Nephron progenitor cell (in vitro differentiated cells): ENCODE data around the gene YES1.

Experiments
- DNase-seq: peaks from one replicate; pipeline ENCODE4 v3.0.0; 2021
- H3K27ac Mint-ChIP-seq: 2 replicates; pipeline ENCODE4 v1.8.0; 2021; ENCODE audit warnings: mild to moderate bottlenecking, moderate library complexity, mixed read lengths
- H3K27me3 Mint-ChIP-seq: 2 replicates; pipeline ENCODE4 v1.8.0; 2021; ENCODE audit warnings: mild to moderate bottlenecking, low read depth, mixed read lengths; ENCODE audit not compliant: poor library complexity
- H3K36me3 Mint-ChIP-seq: 2 replicates; pipeline ENCODE4 v1.8.0; 2021; ENCODE audit warnings: low read depth, mixed read lengths
- H3K4me1 Mint-ChIP-seq: 2 replicates; pipeline ENCODE4 v1.8.0; 2021; ENCODE audit warnings: mixed read lengths
- H3K4me3 Mint-ChIP-seq: 2 replicates; pipeline ENCODE4 v1.8.0; 2021; ENCODE audit warnings: mild to moderate bottlenecking, moderate library complexity, mixed read lengths
- H3K9me3 Mint-ChIP-seq: 2 replicates; pipeline ENCODE4 v1.8.0; 2021; ENCODE audit warnings: mild to moderate bottlenecking, moderate library complexity, mixed read lengths
- TF ChIP-seq, protein P1 (sequence below): fragments of 200-600 bp; sonication (generic); IDR thresholded peaks from 2 replicates; pipeline ENCODE4 v1.5.0; 2021; ENCODE audit warnings: antibody characterized with exemption

Gene YES1

GRCh38 chr18:816088-816653 lies 4.1 kb upstream of the YES1 start:
- no peak for DNase-seq
- TF ChIP-seq, protein P1, sequence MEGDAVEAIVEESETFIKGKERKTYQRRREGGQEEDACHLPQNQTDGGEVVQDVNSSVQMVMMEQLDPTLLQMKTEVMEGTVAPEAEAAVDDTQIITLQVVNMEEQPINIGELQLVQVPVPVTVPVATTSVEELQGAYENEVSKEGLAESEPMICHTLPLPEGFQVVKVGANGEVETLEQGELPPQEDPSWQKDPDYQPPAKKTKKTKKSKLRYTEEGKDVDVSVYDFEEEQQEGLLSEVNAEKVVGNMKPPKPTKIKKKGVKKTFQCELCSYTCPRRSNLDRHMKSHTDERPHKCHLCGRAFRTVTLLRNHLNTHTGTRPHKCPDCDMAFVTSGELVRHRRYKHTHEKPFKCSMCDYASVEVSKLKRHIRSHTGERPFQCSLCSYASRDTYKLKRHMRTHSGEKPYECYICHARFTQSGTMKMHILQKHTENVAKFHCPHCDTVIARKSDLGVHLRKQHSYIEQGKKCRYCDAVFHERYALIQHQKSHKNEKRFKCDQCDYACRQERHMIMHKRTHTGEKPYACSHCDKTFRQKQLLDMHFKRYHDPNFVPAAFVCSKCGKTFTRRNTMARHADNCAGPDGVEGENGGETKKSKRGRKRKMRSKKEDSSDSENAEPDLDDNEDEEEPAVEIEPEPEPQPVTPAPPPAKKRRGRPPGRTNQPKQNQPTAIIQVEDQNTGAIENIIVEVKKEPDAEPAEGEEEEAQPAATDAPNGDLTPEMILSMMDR: no peak
- H3K4me1 Mint-ChIP-seq: peaks cover 13% of the 10 kb centered on the region
- H3K27ac Mint-ChIP-seq: no peak overlapping the region
- H3K27me3 Mint-ChIP-seq: peaks cover 11% of the 10 kb centered on the region
- no peaks in the 10 kb centered on the region for H3K36me3 Mint-ChIP-seq
- H3K4me3 Mint-ChIP-seq: no peak overlapping the region
- no peaks in the 10 kb centered on the region for H3K9me3 Mint-ChIP-seq

DNA sequence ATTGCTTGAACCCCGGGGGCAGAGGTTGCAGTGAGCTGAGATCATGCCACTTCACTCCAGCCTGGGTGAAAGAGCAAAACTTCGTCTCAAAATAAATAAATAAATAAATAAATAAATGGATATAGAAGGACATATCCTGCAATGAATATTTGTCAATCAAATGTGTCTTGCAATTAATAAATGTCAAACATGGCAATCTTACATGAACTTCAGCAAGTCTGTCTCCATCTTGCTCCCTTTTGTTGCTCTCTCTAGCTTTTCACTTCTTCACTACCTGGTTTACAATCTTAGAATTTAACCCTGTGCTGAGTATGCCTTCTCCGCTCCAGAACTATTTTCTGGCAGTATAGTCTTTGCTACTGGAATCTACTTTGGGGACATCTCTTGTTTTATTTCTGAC lies 3.3 kb upstream of the YES1 start:
- H3K4me3 Mint-ChIP-seq: no peak overlapping the region
- H3K27me3 Mint-ChIP-seq: peaks cover 11% of the 10 kb centered on the region
- no peak for DNase-seq
- H3K4me1 Mint-ChIP-seq: peaks cover 18% of the 10 kb centered on the region
- H3K9me3 Mint-ChIP-seq: no peaks in the 10 kb centered on the region
- TF ChIP-seq, protein P1: no peak
- no peaks in the 10 kb centered on the region for H3K36me3 Mint-ChIP-seq
- peak overlapping the region; percentile 73 for H3K27ac Mint-ChIP-seq

DNA sequence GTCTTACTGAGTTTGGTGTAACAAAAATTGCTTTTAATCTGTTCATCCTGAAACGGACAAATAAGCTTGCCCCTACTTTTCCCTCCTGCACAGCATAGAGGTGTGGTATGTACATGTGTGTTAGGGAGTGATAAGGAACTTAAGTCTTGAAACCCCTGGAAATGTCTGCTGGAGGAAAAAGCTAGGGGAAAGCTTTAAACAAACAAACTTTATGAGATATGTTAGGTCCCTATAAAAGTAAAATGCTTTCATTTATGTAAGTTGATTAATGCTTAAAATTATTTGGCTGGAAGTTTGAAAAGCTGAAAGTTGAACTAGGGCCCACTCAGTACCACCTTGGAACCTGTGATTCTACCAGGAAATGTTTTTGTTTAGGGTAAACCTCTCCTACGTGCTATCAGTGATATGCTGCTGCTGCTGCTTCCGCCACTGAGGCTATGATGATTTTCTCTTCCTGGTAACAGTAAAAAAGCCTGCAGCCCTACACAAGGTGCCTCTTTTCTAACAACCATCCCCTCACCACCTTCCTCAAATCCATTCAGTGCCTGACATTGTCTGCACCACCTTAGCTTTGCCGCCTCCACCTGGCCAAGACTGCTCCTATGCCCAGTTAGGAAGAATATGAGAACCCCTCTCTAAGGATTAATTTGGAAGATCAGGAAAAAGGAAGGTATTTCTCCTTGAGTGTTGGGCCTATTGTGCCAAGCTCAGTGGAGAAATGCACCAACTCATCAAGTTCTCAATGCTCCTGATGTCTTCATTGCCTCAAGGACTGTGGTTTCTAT lies 2.5 kb upstream of the YES1 start:
- no peak for DNase-seq
- TF ChIP-seq, protein P1: no peak
- peaks cover 11% of the 10 kb centered on the region for H3K27me3 Mint-ChIP-seq
- H3K9me3 Mint-ChIP-seq: no peaks in the 10 kb centered on the region
- H3K36me3 Mint-ChIP-seq: no peaks in the 10 kb centered on the region
- H3K4me1 Mint-ChIP-seq: peaks cover 26% of the 10 kb centered on the region
- peak overlapping the region; percentile 4 for H3K4me3 Mint-ChIP-seq
- peak overlapping the region; percentile 27 for H3K27ac Mint-ChIP-seq

DNA sequence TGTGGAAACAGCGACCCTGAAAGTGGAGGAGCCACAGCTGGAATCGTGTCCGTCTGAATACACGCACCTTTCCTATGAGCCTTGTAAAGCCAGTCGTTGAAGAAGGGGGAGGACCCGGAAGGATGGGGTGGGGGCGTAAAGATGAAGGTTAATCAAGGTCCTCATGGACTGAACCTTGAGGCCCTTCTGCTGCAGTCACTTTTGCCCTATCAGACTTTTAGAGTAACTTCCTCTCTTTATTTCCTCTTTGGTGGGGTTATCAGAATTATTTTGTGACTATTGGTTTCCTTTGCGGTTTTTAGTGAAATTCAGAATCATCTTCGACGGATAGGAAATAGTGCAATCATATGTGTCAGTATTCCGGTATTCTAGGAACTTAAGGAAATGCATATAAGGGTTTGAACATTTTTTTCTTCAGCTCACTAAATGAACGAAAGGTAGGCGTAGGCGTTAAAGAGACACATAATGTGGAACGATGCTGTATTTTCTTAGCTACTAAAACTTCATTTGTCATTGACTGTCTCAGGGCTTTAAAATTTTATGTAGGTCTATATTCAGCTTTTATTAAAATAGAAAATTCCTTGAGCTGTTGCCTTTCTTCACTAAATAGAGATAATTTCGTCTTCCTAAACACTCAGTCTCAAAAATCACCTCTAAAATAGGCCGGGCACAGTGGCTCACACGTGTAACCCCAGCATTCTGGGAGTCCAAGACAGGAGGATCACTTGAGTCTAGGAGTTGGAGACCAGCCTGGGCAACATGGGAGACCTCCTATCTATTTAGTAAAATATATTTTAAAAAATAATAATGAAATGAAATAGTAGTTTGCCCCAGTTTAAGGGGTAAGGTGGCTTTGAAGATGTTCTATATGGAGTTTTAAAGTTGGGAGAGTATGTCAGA lies 1.4 kb upstream of the YES1 start:
- Mint-ChIP-seq H3K27me3 (peaks cover 11% of the 10 kb centered on the region), H3K9me3 (no peaks in the 10 kb centered on the region), H3K4me3 (peak overlapping the region; percentile 97), H3K4me1 (peaks cover 35% of the 10 kb centered on the region), H3K36me3 (no peaks in the 10 kb centered on the region), H3K27ac (peak overlapping the region; percentile 100)
- DNase-seq: no peak
- TF ChIP-seq, protein P1: no peak

DNA sequence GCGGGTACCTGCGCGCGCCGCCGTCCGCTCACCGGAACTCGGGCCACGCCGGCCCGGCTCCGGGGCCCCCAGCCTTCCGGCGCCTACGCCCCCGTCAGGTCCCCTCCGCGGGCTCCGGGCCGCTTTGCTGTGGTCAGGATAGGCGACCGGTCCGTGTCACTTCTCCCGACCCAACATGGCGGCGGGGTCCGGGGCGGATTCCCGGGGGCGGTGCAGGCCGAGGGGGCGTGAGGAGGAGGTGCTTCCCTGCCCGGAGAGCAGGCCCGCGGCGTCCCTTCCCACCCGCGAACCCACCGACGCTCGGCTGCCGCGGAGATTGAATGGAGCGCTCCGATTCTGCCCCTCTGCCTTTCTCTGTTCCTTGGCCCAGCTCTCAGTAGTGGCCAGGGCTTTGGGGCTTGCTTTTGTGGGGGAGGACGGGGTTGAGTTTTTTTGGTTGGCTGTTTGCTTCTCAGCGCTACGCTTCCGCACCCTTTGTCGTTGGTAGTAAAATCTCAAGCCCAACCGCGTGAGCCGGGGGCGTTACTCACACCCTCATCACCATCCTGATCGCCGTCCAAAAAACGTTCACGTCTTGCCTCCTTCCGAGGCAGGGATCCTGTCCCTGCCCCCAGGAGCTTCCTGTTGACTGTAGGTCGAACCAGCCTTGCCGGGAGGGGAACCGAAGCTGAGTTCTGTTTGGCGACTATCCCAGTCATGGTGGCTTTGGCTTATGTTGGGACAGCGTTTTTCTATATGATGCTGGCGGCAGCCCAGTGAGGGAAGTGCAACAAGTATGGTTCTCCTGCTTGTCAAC lies 532 bp upstream of the YES1 start:
- no peaks in the 10 kb centered on the region for H3K36me3 Mint-ChIP-seq
- peak overlapping the region; percentile 100 for H3K27ac Mint-ChIP-seq
- TF ChIP-seq, protein P1: no peak
- H3K4me1 Mint-ChIP-seq: peaks cover 39% of the 10 kb centered on the region
- H3K4me3 Mint-ChIP-seq: peak overlapping the region; percentile 97
- no peaks in the 10 kb centered on the region for H3K9me3 Mint-ChIP-seq
- peak; percentile 86 for DNase-seq
- H3K27me3 Mint-ChIP-seq: peaks cover 11% of the 10 kb centered on the region
